Activated CD4-positive, alpha-beta T cell treated with anti-CD3 and anti-CD28 coated beads, Interleukin-2, amount 50 U/mL, for 16 hours (primary cell): Measurements from ENCODE around the gene TMEM232.

Experiments used
- DNase-seq: peaks from one replicate; pipeline ENCODE4 v3.0.0-alpha.2; 2020

TMEM232 gene

GRCh38 chr5:110383231-110383630 is 343.2 kb downstream of the TMEM232 start:
- no peak for DNase-seq

- no peak for DNase-seq
These were observed 348.5 kb downstream of the TMEM232 start for GRCh38 chr5:110377943-110378342.

DNA sequence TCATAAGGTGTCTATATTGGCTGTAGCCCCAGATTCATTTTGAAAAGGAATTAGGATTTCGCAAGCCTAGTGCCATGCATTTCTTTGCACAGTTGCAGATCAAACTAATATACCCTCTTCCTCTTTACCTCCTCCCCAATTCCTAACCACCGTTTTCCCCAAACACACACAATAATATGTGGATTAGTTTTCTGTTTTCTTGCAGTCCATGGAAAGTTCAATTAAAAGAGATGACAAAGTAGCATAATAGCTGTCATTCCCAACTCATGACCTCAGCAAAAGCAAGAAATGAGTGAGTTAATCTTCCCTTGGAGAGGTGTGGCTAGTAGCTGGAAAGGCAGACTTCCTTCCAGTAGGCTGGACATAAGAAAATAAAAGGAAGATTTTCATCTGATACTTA is 349.1 kb downstream of the TMEM232 start:
- DNase-seq = no peak

DNA sequence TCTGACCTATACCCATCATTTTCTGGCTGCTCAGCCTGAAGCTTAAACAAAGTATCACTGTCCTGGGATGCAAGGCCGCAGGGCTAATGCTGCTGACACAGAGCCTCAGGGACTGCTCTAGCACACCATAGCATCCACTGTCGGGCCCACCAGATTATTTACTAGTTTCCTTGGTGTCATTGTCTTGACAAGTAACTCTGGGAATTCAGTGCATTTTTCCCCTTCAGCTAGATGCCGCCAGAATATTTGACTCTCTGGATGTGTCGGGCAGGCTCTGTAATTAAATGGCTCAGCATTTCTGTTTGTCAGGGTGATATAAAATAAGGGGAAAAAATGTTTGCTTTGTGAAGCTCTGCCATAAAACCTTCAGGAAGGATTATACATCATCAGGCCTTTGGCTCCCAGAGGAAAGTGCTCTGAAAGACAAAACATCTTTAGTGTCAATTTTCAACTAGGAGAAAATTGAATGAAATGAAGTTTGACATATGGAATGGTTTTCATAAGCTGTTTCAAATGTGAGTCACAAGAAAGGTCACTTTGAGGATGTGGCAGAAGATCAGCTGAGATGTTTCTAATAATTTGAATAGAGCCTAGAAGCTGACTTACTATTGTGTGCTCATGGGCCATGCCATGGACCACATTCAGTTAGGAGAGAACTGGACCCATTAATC is 350.1 kb downstream of the TMEM232 start:
- DNase-seq = no peak

- DNase-seq = no peak
These were observed 354.8 kb downstream of the TMEM232 start for GRCh38 chr5:110371725-110372041.

DNA sequence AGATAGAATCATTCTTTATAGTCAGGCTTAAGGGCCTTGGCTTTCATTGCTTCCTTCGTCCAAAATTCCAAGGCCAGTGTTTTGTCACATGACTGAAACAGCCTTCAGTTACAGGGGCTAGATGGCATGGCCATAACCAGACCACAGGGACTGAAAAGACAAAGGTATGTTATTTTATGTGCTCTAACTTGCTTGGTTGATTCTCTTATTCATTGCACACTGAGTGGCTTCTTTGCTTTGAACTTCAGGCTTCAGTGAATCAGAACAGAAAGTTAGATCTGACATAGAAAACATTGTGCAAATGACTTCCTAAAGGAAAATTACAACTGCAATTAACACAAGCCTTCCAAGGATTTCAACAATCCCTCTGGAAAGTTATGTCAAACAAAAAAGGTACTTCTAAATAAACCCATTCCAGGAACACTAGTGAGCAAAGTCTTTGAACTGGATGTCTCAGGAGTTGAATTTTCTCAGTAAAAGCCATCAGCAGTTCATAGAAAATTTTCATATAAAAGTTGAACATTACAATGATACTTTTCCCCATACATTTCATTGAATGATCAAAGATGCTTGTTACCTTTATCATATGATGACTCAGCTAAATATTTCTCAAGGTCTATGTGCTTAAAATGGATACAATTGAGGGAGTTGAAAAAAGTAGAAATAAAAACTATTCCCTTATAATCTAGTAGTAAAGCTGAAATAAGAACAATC is 355.3 kb downstream of the TMEM232 start:
- no peak for DNase-seq
